Osteocyte (in vitro differentiated cells): ENCODE results near the gene CD101. TPM values are rescaled to one million over a fixed set of nuclear protein-coding genes. Genes with fewer than 3 reads are reported as not detected.

Source experiments
- DNase-seq: peaks from one replicate; pipeline ENCODE4 v3.0.0; 2021; ENCODE audit warnings: mixed read lengths; ENCODE audit not compliant: unreplicated experiment; ENCODE audit errors: extremely low spot score
- H3K27ac Mint-ChIP-seq: one replicate; pipeline ENCODE4 v1.8.0; 2021; ENCODE audit warnings: mild to moderate bottlenecking, mixed read lengths; ENCODE audit not compliant: unreplicated experiment
- H3K27me3 Mint-ChIP-seq: one replicate; pipeline ENCODE4 v1.8.0; 2021; ENCODE audit warnings: mixed read lengths; ENCODE audit not compliant: unreplicated experiment
- H3K36me3 Mint-ChIP-seq: one replicate; pipeline ENCODE4 v1.8.0; 2021; ENCODE audit warnings: mixed read lengths; ENCODE audit not compliant: unreplicated experiment
- H3K4me1 Mint-ChIP-seq: one replicate; pipeline ENCODE4 v1.8.0; 2021; ENCODE audit warnings: mixed read lengths; ENCODE audit not compliant: unreplicated experiment
- H3K4me3 Mint-ChIP-seq: one replicate; pipeline ENCODE4 v1.8.0; 2021; ENCODE audit warnings: mild to moderate bottlenecking, moderate library complexity, mixed read lengths; ENCODE audit not compliant: unreplicated experiment
- H3K9me3 Mint-ChIP-seq: one replicate; pipeline ENCODE4 v1.8.0; 2021; ENCODE audit warnings: mixed read lengths; ENCODE audit not compliant: unreplicated experiment
- total RNA-seq: library from RNA; stranded (reverse); gene quantifications from 2 replicates; pipeline ENCODE4 v1.2.1, GENCODE V29; 2021
- TF ChIP-seq, protein P1 (sequence below): fragments of 200-600 bp; sonication (generic); IDR thresholded peaks from 2 replicates; pipeline ENCODE4 v1.5.0; 2021; ENCODE audit warnings: antibody characterized with exemption, mild to moderate bottlenecking, moderate library complexity

CD101 gene
- total RNA-seq, 1 donor from 2014 or later, result 0.78 TPM

DNA sequence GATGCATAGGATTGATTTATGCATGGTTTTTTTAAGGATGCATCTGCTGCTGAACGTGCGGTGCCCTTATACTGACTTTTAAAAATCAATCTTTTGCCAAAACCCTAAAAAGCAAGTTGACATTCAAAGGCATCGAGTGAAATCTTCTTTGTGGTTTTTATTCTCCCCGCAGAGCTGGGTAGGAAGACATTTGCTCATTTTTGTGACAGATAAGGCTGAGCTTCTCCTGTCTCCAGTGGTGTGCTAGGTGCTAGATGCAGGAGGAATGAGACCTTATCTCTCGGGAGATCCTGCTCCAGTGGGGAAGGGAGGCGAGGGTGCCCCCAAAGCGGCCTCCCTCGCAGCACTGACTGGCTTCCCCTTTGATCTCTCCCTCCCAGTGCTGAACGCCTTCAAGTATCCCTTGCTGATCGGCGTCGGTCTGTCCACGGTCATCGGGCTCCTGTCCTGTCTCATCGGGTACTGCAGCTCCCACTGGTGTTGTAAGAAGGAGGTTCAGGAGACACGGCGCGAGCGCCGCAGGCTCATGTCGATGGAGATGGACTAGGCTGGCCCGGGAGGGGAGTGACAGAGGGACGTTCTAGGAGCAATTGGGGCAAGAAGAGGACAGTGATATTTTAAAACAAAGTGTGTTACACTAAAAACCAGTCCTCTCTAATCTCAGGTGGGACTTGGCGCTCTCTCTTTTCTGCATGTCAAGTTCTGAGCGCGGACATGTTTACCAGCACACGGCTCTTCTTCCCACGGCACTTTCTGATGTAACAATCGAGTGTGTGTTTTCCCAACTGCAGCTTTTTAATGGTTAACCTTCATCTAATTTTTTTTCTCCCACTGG lies 14.9 kb upstream of the CD101 start:
- Mint-ChIP-seq H3K27ac (no peak overlapping the region), H3K4me3 (no peak overlapping the region), H3K9me3 (no peaks in the 10 kb centered on the region), H3K27me3 (no peaks in the 10 kb centered on the region), H3K36me3 (peaks cover 4% of the 10 kb centered on the region), H3K4me1 (peaks cover 12% of the 10 kb centered on the region)
- no peak for DNase-seq
- TF ChIP-seq, protein P1, sequence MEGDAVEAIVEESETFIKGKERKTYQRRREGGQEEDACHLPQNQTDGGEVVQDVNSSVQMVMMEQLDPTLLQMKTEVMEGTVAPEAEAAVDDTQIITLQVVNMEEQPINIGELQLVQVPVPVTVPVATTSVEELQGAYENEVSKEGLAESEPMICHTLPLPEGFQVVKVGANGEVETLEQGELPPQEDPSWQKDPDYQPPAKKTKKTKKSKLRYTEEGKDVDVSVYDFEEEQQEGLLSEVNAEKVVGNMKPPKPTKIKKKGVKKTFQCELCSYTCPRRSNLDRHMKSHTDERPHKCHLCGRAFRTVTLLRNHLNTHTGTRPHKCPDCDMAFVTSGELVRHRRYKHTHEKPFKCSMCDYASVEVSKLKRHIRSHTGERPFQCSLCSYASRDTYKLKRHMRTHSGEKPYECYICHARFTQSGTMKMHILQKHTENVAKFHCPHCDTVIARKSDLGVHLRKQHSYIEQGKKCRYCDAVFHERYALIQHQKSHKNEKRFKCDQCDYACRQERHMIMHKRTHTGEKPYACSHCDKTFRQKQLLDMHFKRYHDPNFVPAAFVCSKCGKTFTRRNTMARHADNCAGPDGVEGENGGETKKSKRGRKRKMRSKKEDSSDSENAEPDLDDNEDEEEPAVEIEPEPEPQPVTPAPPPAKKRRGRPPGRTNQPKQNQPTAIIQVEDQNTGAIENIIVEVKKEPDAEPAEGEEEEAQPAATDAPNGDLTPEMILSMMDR, result no peak

DNA sequence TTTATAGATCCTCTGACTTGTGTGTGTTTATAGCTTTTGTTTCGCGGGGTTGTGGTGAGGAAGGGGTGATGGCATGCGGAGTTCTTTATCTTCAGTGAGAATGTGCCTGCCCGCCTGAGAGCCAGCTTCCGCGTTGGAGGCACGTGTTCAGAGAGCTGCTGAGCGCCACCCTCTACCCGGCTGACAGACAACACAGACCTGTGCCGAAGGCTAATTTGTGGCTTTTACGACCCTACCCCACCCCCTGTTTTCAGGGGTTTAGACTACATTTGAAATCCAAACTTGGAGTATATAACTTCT lies 14.4 kb upstream of the CD101 start:
- Mint-ChIP-seq H3K4me3 (no peak overlapping the region), H3K9me3 (no peaks in the 10 kb centered on the region), H3K4me1 (peaks cover 12% of the 10 kb centered on the region), H3K27ac (no peak overlapping the region), H3K36me3 (peaks cover 4% of the 10 kb centered on the region), H3K27me3 (no peaks in the 10 kb centered on the region)
- TF ChIP-seq, protein P1, result no peak
- no peak for DNase-seq

DNA sequence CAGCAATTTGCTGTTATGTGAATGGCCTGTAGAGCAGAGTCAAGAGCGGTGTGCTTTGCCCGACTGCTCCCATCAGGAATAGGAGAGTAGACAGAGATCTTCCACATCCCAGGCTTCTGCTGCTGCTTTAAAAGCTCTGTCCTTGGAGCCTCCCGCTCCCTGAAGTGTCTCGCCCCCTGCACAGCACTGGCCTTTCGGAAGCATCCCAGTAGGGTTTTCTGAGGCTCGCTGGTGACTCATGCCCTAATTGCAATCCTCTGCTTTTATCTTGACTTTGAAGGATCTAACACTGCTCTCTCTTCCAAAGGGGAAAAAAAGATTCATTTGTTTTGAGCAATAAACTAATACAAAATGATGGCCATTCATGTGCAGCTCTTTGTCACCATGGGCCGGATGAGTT lies 13.3 kb upstream of the CD101 start:
- TF ChIP-seq, protein P1, result no peak
- H3K27me3 Mint-ChIP-seq, result no peaks in the 10 kb centered on the region
- H3K4me1 Mint-ChIP-seq, result peaks cover 12% of the 10 kb centered on the region
- no peak for DNase-seq
- no peak overlapping the region for H3K27ac Mint-ChIP-seq
- peaks cover 4% of the 10 kb centered on the region for H3K36me3 Mint-ChIP-seq
- peaks cover 9% of the 10 kb centered on the region for H3K9me3 Mint-ChIP-seq
- no peak overlapping the region for H3K4me3 Mint-ChIP-seq

DNA sequence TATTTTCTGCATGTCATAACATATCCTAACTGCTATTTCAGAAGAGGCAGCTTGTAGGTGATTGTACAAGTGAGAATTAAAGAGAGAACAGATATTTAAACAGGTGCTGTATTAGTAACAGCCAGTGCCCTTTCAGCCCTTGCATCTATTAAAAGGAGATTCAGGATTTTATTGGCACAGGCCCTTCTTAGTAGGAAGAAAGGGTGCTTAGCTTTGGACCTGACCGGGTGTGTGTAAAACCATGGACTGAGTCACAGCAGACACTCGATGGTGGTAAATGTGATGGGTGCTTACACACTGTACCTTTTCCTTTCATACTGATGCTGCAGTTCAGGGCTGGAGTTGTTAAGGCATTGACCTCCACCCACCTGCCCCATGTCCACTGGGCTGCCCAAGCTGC lies 12.7 kb upstream of the CD101 start:
- TF ChIP-seq, protein P1, result no peak
- DNase-seq, result no peak
- Mint-ChIP-seq H3K9me3 (peaks cover 10% of the 10 kb centered on the region), H3K27me3 (no peaks in the 10 kb centered on the region), H3K4me1 (peaks cover 7% of the 10 kb centered on the region), H3K27ac (no peak overlapping the region), H3K4me3 (no peak overlapping the region), H3K36me3 (peaks cover 4% of the 10 kb centered on the region)

DNA sequence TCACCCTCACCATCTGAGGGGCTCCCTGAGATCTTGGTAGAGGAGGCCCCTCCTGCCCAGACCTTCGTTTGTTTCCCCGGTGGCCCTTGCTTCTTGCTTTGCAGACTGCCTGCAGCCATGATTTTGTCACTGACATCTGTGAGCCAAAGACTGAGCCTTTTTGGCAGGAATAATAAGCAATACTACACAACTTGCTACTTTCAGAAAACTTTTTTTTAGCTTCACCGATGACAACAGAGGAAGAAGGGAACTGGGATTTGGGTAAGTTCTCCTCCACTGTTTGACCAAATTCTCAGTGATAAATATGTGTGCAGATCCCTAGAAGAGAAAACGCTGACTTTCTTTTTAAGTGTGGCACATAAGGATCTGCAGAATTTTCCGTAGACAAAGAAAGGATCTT lies 11.7 kb upstream of the CD101 start:
- no peak overlapping the region for H3K4me3 Mint-ChIP-seq
- no peaks in the 10 kb centered on the region for H3K27me3 Mint-ChIP-seq
- H3K9me3 Mint-ChIP-seq, result peaks cover 10% of the 10 kb centered on the region
- no peak for DNase-seq
- TF ChIP-seq, protein P1, result no peak
- no peak overlapping the region for H3K27ac Mint-ChIP-seq
- H3K4me1 Mint-ChIP-seq, result peaks cover 6% of the 10 kb centered on the region
- H3K36me3 Mint-ChIP-seq, result peaks cover 2% of the 10 kb centered on the region
